Measurements from ENCODE around the gene VWA5B2. TPM values are rescaled to one million over a fixed set of nuclear protein-coding genes. Genes with fewer than 3 reads are reported as not detected.

VWA5B2 gene
- total and polyA plus RNA-seq, 4 donors: 0.12 to 1.7 (median 0.86) TPM

- WGBS, 2 donors: 78 to 82% methylated on average over 4 of the region's 4 CpGs
These were observed 11.2 kb downstream of the VWA5B2 start for GRCh38 chr3:184240384-184241140.

GRCh38 chr3:184241141-184241446, 11.7 kb downstream of the VWA5B2 start:
- TF ChIP-seq CTCF (IDR thresholded peaks at IDR 0.05; ENCODE audit: control extremely low read depth, extremely low read depth): no peak
- ATAC-seq (ENCODE audit: insufficient read depth, low FRiP score): peak; percentile 28
- DNase-seq: no peak
- WGBS, 2 donors: 49 to 51% methylated on average over 17 of the region's 17 CpGs
- Histone ChIP-seq H3K36me3 (ENCODE audit: control insufficient read depth in 4 of 4, insufficient read depth in 4 of 4, low read length in 4 of 4) (peaks cover 6 to 24% (median 10%) of the 10 kb centered on the region in 4 donors), H3K9ac (ENCODE audit: insufficient read depth in 1 of 2, low read length in 2 of 2) (no peak overlapping the region), H3K4me3 (no peak overlapping the region), H3K9me3 (ENCODE audit: control insufficient read depth in 4 of 4, insufficient read depth in 3 of 4, low read length in 3 of 4) (no peaks in the 10 kb centered on the region), H3K27me3 (ENCODE audit: control insufficient read depth in 3 of 3, insufficient read depth in 3 of 3, low read length in 2 of 3) (no peaks in the 10 kb centered on the region), H3K27ac (ENCODE audit: low read depth in 1 of 2, low read length in 1 of 2) (no peak overlapping the region), H3K4me1 (ENCODE audit: control insufficient read depth in 5 of 5, insufficient read depth in 5 of 5, low read length in 5 of 5) (peaks cover 0 to 7% (median 0%) of the 10 kb centered on the region in 5 donors)

More at GRCh38 chr3:184240384-184241140, 11.2 kb downstream of the VWA5B2 start:
- DNase-seq (peak; percentile 51 to 65 (median 56)), ATAC-seq (ENCODE audit: insufficient read depth, low FRiP score) (no peak)
- Histone ChIP-seq H3K9ac (ENCODE audit: insufficient read depth in 1 of 2, low read length in 2 of 2) (no peak overlapping the region), H3K4me1 (ENCODE audit: control insufficient read depth in 5 of 5, insufficient read depth in 5 of 5, low read length in 5 of 5) (peaks cover 0 to 7% (median 0%) of the 10 kb centered on the region in 5 donors), H3K36me3 (ENCODE audit: control insufficient read depth in 4 of 4, insufficient read depth in 4 of 4, low read length in 4 of 4) (peaks cover 6 to 24% (median 9%) of the 10 kb centered on the region in 4 donors), H3K4me3 (no peak overlapping the region), H3K27ac (ENCODE audit: low read depth in 1 of 2, low read length in 1 of 2) (no peak overlapping the region), H3K27me3 (ENCODE audit: control insufficient read depth in 3 of 3, insufficient read depth in 3 of 3, low read length in 2 of 3) (no peaks in the 10 kb centered on the region), H3K9me3 (ENCODE audit: control insufficient read depth in 4 of 4, insufficient read depth in 3 of 4, low read length in 3 of 4) (no peaks in the 10 kb centered on the region)
- no peak for TF ChIP-seq CTCF (IDR thresholded peaks at IDR 0.05; ENCODE audit: control extremely low read depth, extremely low read depth)

GRCh38 chr3:184241447-184242296, 12.3 kb downstream of the VWA5B2 start:
- Histone ChIP-seq H3K27ac (ENCODE audit: low read depth in 1 of 2, low read length in 1 of 2) (no peak overlapping the region), H3K9me3 (ENCODE audit: control insufficient read depth in 4 of 4, insufficient read depth in 3 of 4, low read length in 3 of 4) (no peaks in the 10 kb centered on the region), H3K4me3 (no peak overlapping the region), H3K36me3 (ENCODE audit: control insufficient read depth in 4 of 4, insufficient read depth in 4 of 4, low read length in 4 of 4) (peaks cover 6 to 24% (median 10%) of the 10 kb centered on the region in 4 donors), H3K27me3 (ENCODE audit: control insufficient read depth in 3 of 3, insufficient read depth in 3 of 3, low read length in 2 of 3) (no peaks in the 10 kb centered on the region), H3K9ac (ENCODE audit: insufficient read depth in 1 of 2, low read length in 2 of 2) (no peak overlapping the region), H3K4me1 (ENCODE audit: control insufficient read depth in 5 of 5, insufficient read depth in 5 of 5, low read length in 5 of 5) (peaks cover 0 to 7% (median 0%) of the 10 kb centered on the region in 5 donors)
- TF ChIP-seq CTCF (IDR thresholded peaks at IDR 0.05; ENCODE audit: control extremely low read depth, extremely low read depth): peak; percentile 1
- peak; percentile 62 for ATAC-seq (ENCODE audit: insufficient read depth, low FRiP score)
- 37 to 47% methylated on average over 42 to 46 of the region's 46 CpGs for WGBS, 2 donors
- peak in 1 of 3 donors; percentile 41 for DNase-seq

Data from lung (tissue), 12 donors.